Thoracic aorta (tissue), 2 donors: ENCODE data around the gene EXO5. TPM values are rescaled to one million over a fixed set of nuclear protein-coding genes. Genes with fewer than 3 reads are reported as not detected.

Experiments used
- ATAC-seq: fragments of 150-250 bp; one replicate; pipeline ENCODE4 v1.8.0; 2017; ENCODE audit warnings: low read depth; ENCODE audit not compliant: insufficient number of reproducible peaks, low FRiP score
- DNase-seq: peaks from one replicate; pipeline ENCODE4 v3.0.0-alpha.2; 2020; ENCODE audit warnings: low spot score
- H3K27ac ChIP-seq, 2 donors: fragments of 200-600 bp; sonication (generic); 1 replicate in 1 of 2; 2 replicates in 1 of 2; pipeline ENCODE4 v1.5.1; 2016; ENCODE audit warnings: mild to moderate bottlenecking in 2 of 2, moderate library complexity in 2 of 2
- H3K27me3 ChIP-seq: fragments of 200-600 bp; sonication (generic); replicated peaks from 2 replicates; pipeline ENCODE4 v1.6.0; 2016; ENCODE audit warnings: mild to moderate bottlenecking; ENCODE audit not compliant: insufficient read depth
- H3K36me3 ChIP-seq: fragments of 200-600 bp; sonication (generic); one replicate; pipeline ENCODE4 v1.5.1; 2016
- H3K4me1 ChIP-seq, 2 donors: fragments of 200-600 bp; sonication (generic); 1 replicate in 1 of 2; 2 replicates in 1 of 2; pipeline versions ENCODE4 v1.5.1 to v1.6.0; 2016; ENCODE audit warnings: low read depth in 2 of 2, mild to moderate bottlenecking in 1 of 2; ENCODE audit not compliant: control insufficient read depth in 1 of 2
- H3K4me3 ChIP-seq: fragments of 200-600 bp; sonication (generic); 2 replicates; pipeline ENCODE4 v1.5.1; 2016; ENCODE audit warnings: mild to moderate bottlenecking
- H3K9me3 ChIP-seq: fragments of 200-600 bp; sonication (generic); 2 replicates; pipeline ENCODE4 v1.5.1; 2016
- CTCF ChIP-seq: fragments of 200-600 bp; sonication (generic); IDR thresholded peaks from one replicate; pipeline ENCODE4 v1.5.1; 2019; ENCODE audit warnings: antibody characterized with exemption
- total RNA-seq, 2 donors: library from RNA; depleted of rRNA; stranded (reverse); fragments of >200 nt; gene quantifications; one replicate each; pipeline versions ENCODE4 v1.1.0 to v1.2.3, GENCODE V29; 2016

Gene EXO5
- total RNA-seq, 2 donors from 2014 or later, result 2.2 to 2.8 TPM

GRCh38 chr1:40564506-40564905 lies 55.9 kb downstream of the EXO5 start:
- Histone ChIP-seq H3K4me3 (no peak overlapping the region), H3K27ac (no peak overlapping the region), H3K9me3 (no peaks in the 10 kb centered on the region), H3K4me1 (no peaks in the 10 kb centered on the region), H3K36me3 (no peaks in the 10 kb centered on the region), H3K27me3 (no peaks in the 10 kb centered on the region)
- no peak for DNase-seq
- ATAC-seq, result no peak
- no peak for TF ChIP-seq CTCF

- ATAC-seq (no peak), DNase-seq (no peak)
- H3K4me1 ChIP-seq, result no peaks in the 10 kb centered on the region
- TF ChIP-seq CTCF, result no peak
- no peak overlapping the region for H3K4me3 ChIP-seq
- no peaks in the 10 kb centered on the region for H3K9me3 ChIP-seq
- no peak overlapping the region for H3K27ac ChIP-seq
- no peaks in the 10 kb centered on the region for H3K27me3 ChIP-seq
- no peaks in the 10 kb centered on the region for H3K36me3 ChIP-seq
Observed at GRCh38 chr1:40564913-40565312, 56.3 kb downstream of the EXO5 start.

Other genes starting within 250 kb of the EXO5 start
- 10 to 100 TPM; 16.7 to 36.4 TPM for gene COL9A2, start 191.5 kb upstream of the EXO5 start, total RNA-seq
- 10 to 100 TPM; 42.3 to 75.3 TPM for gene SMAP2, start 135.0 kb upstream of the EXO5 start, total RNA-seq
- gene ZFP69B, start 58.3 kb upstream of the EXO5 start, total RNA-seq, result under 1 TPM; 0.71 to 0.95 TPM
- gene ZFP69, start 31.5 kb upstream of the EXO5 start, total RNA-seq, result 1 to 10 TPM; 3.2 to 5.1 TPM
- 10 to 100 TPM in 1 of 2 donors, 1 to 10 TPM in 1; 8.4 to 12.3 TPM for gene ZNF684, start 22.9 kb downstream of the EXO5 start, total RNA-seq
- 10 to 100 TPM; 18.1 to 33.7 TPM for gene RIMS3, start 156.9 kb downstream of the EXO5 start, total RNA-seq
- gene NFYC, start 182.9 kb downstream of the EXO5 start, total RNA-seq, result 10 to 100 TPM; 38.9 to 40.6 TPM